Measurements from ENCODE around the gene CEP20.

CEP20 gene

DNA sequence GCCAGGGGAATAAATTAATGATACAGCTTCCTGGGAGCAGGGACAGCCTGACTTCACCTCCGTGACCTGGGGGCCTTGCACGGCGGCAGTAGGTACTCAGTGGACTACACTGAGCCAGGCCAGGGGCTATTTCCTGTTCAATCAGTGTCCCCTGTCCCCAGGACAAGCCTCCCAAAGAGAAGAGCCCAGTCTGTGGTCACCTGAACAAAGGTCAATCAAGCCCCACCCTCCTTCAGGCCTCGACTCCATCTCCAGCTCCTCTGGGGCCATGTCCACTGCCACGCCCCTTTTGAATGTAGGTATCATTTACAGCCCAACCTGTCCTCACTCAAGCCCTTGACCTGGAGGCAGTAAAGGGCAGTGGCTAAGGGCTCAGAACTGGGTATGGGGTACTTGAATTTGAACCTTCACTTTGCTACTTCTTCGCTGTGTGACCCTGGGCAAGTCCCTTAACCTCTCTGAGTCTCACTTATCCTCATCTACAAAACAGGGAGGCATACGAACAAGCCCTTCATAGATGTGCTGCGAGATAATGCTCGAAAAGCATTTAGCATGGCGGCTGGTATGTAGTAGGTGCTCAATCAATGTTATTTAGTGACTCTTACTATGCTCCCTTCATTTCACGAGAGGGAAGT is 60.6 kb downstream of the CEP20 start:
- DNase-seq: no peak

DNA sequence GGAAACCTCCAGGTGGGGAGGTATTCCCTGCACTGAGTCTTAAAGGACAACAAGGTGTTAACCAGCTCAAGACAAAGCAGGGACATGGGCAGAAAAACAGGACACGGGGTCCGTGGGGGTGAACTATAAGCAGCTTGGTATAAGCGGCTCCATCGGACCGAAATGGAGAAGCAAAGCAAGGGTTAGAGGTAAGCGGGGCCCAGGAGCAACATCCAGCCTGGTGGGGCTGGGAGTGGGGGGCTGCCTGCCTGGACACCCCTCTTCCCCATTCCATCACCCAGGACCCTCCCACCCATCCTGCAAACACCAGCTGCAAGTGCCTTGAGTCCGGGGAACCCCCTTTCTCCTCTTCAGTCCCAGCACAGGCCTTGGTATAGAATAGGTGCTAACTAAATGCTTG is 61.1 kb downstream of the CEP20 start:
- DNase-seq: no peak

DNA sequence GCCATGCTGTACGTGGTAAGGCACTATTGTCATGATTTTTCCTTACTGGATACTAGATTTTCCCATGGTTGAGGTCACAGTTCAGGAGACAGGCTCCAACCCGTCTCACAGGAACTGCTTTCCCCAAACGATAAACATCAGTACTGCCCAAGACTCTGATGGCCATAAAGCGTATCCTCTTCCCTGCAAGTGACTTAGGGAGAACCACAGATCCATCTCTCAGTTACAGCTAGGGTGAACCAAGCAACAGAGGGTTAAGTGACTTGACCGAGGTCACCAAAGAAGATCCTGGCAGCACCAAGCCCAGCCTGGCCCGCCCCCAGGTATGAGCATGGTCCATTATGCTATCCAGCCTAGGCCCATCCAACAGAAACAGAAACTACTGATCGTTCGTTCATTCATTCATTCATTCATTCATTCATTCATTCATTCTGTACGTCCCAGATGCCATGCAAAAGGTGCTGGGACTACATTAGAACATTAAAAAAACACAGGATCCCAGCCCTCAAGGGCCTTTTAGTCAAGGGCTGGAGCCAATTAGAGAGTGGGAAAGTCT is 62.6 kb downstream of the CEP20 start:
- no peak for DNase-seq

DNA sequence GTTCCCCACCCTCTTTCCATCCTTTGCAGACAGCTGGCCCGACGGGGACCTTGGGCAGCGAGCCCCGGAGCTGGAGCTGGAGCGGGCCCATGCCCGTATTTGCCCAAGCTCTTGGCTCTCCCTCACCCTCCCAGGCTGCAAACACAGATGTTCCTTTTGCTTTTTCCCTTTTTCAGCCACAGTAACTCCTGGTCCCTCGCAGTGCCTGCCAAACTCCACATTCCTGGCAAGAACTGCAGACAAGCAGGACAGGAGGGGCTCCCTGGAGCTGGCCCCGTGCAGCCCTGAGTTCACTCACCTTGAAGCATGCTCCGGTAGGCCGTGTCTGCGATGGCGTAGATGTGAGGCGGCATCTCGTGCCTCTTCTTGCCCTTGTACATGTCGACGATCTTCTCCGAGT is 65.4 kb downstream of the CEP20 start:
- no peak for DNase-seq

DNA sequence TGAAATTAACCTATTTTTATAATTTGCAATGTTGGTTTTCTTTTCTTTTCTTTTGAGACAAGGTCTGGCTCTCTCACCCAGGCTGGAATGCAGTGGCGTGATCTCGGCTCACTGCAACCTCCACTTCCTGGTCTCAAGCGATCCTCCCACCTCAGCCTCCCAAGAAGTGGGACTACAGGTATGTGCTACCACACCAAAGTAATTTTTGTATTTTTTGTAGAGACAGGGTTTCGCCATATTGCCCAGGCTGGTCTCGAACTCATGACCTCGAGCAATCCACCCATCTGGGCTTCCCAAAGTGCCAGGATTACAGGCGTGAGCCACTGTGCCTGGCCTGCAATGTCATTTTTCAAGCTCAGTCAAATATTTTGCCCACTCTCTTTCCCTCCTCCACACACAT is 67.6 kb downstream of the CEP20 start:
- no peak for DNase-seq

DNA sequence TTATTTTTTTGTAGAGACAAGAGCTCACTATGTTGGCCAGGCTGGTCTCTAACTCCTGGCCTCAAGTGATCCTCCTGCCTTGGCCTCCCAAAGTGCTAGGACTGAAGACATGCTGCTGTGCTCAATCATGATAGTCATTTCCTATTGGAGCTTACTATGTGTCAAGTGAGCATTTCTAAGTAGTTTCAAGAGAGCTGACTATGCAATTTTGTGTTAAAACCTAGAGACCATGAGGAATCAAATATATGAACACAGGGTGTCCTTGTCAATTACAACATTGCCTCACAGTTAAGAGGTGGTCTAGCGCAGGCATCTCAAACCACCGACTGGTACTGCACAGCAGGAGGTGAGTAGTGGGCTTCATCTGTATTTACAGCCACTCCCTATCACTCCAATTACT is 69.4 kb downstream of the CEP20 start:
- DNase-seq: no peak

DNA sequence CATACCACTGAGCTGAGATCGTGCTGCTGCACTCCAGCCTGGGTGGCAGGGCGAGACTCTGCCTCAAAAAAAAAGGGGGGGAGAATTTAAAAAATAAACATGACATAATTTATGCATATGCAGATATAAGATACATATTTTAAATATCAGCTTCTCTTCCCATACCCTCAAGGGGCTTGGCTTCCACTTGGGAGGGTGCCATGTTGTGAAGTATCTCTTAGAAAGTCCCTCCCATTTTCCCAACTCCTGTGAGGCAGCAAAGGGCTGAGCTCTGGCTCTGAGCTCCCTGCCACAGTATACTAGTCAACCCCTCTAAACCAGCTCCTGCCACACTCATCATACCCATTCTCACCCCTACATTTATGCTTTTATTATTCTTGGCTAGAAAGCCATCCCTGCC is 71.0 kb downstream of the CEP20 start:
- no peak for DNase-seq

DNA sequence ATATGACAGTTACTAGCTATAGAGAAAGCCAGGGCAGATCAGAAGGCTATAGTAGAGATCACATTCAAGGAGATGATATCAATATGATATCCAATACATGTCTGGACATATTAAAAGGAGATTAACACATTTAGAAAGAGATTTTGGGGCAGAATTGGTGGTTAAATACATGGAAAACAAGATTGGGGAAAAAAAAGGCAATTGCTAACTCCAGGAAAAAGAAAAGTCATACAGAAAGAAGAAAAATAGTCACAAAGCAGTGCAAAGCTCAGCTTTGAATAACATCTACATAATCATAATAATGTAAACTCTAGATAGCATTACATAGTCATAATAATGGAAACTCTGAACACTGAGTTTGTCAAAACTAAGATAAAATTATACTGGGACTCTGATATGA is 72.2 kb downstream of the CEP20 start:
- no peak for DNase-seq
